Parathyroid adenoma (tissue), 2 donors: ENCODE data around the gene ITGA2B.

Experiments
- H2AFZ ChIP-seq: fragments of 300-600 bp; sonication (generic); one replicate; pipeline ENCODE4 v1.7.0; 2017; ENCODE audit warnings: antibody characterized with exemption, mild to moderate bottlenecking
- H3K27ac ChIP-seq: fragments of 300-600 bp; sonication (generic); one replicate; pipeline ENCODE4 v1.7.0; 2017
- H3K27me3 ChIP-seq: fragments of 300-600 bp; sonication (generic); one replicate; pipeline ENCODE4 v1.7.0; 2017; ENCODE audit warnings: low read length; ENCODE audit not compliant: control insufficient read depth, insufficient read depth
- H3K36me3 ChIP-seq: fragments of 300-600 bp; sonication (generic); one replicate; pipeline ENCODE4 v1.7.0; 2017; ENCODE audit warnings: low read length; ENCODE audit not compliant: control insufficient read depth, insufficient read depth
- H3K4me1 ChIP-seq: fragments of 300-600 bp; sonication (generic); one replicate; pipeline ENCODE4 v1.7.0; 2017; ENCODE audit warnings: control low read depth
- H3K4me2 ChIP-seq: fragments of 300-600 bp; sonication (generic); one replicate; pipeline ENCODE4 v1.7.0; 2017; ENCODE audit warnings: low read length
- H3K4me3 ChIP-seq: fragments of 300-600 bp; sonication (generic); one replicate; pipeline ENCODE4 v1.7.0; 2017; ENCODE audit warnings: low read depth, low read length
- H3K79me2 ChIP-seq: fragments of 300-600 bp; sonication (generic); one replicate; pipeline ENCODE4 v1.7.0; 2017; ENCODE audit warnings: control low read depth
- H3K9ac ChIP-seq: fragments of 300-600 bp; sonication (generic); one replicate; pipeline ENCODE4 v1.7.0; 2017; ENCODE audit warnings: mild to moderate bottlenecking
- H3K9me3 ChIP-seq: fragments of 300-600 bp; sonication (generic); one replicate; pipeline ENCODE4 v1.7.0; 2017; ENCODE audit warnings: low read length; ENCODE audit not compliant: control insufficient read depth
- TF ChIP-seq, protein P1 (sequence below): fragments of 300-600 bp; sonication (generic); IDR thresholded peaks from one replicate; pipeline ENCODE4 v1.7.0; 2017; ENCODE audit warnings: antibody characterized with exemption, mild to moderate bottlenecking
- donor health status: primary hyperparathyroidism.

Gene ITGA2B

DNA sequence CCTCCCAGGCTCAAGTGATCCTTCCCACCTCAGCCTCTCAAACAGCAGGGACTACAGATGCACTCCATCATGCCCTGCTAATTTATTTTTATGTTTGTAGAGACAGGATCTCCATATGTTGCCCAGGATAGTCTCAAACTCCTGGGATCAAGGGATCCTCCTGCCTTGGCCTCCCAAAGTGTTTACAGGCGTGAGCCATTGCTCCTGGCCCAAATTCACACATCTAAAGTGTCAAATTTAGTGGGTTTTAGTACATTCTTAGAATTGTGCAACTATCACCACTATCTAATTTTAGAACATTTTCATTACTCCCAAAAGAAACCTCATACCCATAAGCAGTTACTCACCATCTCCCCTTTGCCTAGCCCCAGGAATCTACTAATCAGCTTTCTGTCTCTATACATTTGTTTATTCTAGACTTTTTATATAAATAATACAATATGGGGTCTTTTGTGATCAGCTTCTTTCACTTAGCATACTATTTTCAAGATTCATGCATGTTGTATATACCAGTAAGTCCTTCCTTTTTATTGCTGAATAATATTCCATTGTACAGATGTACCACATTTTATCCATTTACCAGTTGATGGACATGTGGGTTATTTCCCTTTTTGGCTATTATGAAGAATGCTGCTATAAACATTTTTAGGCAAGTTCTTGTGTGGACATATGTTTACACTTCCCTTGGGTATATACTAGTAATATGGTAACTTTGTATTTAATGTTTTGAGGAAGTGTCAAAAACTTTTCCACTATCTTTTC is 25.1 kb upstream of the ITGA2B start:
- Histone ChIP-seq H3K9me3 (no peaks in the 10 kb centered on the region), H3K4me3 (no peak overlapping the region), H3K9ac (no peak overlapping the region), H2AFZ (no peak overlapping the region), H3K79me2 (peaks cover 7% of the 10 kb centered on the region), H3K36me3 (no peaks in the 10 kb centered on the region), H3K27me3 (no peaks in the 10 kb centered on the region), H3K4me2 (no peak overlapping the region), H3K4me1 (no peaks in the 10 kb centered on the region), H3K27ac (no peak overlapping the region)
- TF ChIP-seq, protein P1, sequence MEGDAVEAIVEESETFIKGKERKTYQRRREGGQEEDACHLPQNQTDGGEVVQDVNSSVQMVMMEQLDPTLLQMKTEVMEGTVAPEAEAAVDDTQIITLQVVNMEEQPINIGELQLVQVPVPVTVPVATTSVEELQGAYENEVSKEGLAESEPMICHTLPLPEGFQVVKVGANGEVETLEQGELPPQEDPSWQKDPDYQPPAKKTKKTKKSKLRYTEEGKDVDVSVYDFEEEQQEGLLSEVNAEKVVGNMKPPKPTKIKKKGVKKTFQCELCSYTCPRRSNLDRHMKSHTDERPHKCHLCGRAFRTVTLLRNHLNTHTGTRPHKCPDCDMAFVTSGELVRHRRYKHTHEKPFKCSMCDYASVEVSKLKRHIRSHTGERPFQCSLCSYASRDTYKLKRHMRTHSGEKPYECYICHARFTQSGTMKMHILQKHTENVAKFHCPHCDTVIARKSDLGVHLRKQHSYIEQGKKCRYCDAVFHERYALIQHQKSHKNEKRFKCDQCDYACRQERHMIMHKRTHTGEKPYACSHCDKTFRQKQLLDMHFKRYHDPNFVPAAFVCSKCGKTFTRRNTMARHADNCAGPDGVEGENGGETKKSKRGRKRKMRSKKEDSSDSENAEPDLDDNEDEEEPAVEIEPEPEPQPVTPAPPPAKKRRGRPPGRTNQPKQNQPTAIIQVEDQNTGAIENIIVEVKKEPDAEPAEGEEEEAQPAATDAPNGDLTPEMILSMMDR, result no peak

DNA sequence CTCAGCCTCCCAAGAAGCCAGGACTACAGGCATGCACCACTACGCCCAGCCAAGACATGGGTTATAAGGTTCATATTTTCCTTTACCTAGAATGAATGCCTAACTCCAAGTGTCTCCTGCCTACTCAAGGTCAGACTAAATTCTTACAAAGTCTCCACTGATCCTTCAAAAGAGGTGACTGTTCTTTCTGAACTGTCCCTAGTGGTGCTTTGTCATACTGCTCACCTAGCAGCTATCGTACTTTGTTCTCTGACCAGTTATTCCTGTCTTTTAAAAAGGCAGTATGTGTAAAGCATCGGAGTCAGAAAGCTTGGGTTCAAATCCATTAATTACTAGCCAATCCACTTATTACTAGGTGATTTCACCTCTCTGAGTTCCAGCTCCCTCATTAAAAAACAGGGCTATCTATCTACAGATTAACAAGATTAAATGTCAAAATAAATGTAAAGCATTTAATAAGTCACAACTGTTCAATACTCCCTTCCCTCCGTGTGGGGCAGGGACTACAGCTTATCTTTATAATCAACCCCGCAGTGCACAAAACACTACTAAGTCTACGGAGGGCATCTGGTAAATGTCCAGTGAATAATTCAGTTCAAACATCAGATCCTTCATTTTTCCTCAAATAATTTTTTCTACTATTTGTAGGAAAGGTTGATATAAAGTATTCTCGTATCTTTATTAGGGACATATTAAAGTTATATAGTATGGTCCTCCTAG is 20.0 kb upstream of the ITGA2B start:
- Histone ChIP-seq H2AFZ (no peak overlapping the region), H3K27ac (no peak overlapping the region), H3K27me3 (no peaks in the 10 kb centered on the region), H3K79me2 (peaks cover 8% of the 10 kb centered on the region), H3K9me3 (no peaks in the 10 kb centered on the region), H3K9ac (no peak overlapping the region), H3K4me1 (no peaks in the 10 kb centered on the region), H3K4me3 (no peak overlapping the region), H3K4me2 (no peak overlapping the region), H3K36me3 (no peaks in the 10 kb centered on the region)
- TF ChIP-seq, protein P1, result no peak

DNA sequence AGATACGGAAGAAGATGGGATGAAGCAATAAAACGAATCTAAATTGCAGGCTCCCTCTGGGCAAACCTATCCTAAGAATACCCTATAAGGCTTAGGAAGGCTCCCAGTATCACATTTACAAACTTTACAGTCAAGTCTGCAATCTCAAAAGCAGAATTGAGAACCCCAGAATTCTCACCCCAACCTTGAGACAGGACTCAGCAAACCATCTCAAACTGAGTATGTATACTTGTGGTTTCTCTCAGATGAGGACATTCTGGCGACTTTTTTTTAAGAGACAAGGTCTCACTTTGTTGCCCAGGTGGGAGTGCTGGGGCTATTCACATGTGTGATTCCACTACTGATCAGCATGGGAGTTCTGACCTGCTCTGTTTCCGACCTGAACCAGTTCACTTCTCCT is 19.3 kb upstream of the ITGA2B start:
- Histone ChIP-seq H3K27me3 (no peaks in the 10 kb centered on the region), H3K9ac (no peak overlapping the region), H3K4me2 (no peak overlapping the region), H3K79me2 (peaks cover 5% of the 10 kb centered on the region), H3K27ac (no peak overlapping the region), H2AFZ (no peak overlapping the region), H3K4me3 (no peak overlapping the region), H3K9me3 (no peaks in the 10 kb centered on the region), H3K36me3 (no peaks in the 10 kb centered on the region), H3K4me1 (no peaks in the 10 kb centered on the region)
- TF ChIP-seq, protein P1, result no peak

DNA sequence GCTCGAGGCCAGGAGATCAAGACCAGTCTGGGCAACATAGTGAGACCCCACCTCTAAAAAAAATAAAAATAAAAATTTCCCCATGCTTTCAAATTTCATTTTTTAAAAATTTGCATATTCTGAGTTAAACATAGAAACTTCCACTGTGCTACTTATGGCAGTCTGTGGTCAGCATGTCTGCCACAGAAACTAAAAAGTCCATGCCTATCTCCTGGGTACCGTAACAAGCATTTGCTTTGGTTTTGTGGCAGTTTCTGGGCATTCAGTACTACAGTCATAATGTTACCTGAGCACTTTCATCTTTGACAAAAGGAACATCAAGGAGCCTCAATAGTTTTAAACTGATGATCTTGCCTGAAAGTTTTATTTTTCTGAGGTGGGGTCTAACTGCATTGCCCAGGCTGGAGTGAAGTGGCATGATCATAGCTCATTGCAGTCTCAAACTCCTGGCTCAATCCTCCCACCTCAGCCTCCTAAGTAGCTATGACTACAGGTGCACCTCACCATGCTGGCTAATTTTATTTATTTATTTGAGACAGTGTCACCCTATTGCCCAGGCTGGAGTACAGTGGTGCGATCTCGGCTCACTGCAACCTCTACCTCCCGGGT is 13.2 kb upstream of the ITGA2B start:
- TF ChIP-seq, protein P1, result no peak
- H3K27me3 ChIP-seq, result no peaks in the 10 kb centered on the region
- no peaks in the 10 kb centered on the region for H3K4me1 ChIP-seq
- no peak overlapping the region for H2AFZ ChIP-seq
- no peaks in the 10 kb centered on the region for H3K36me3 ChIP-seq
- H3K4me3 ChIP-seq, result no peak overlapping the region
- no peaks in the 10 kb centered on the region for H3K9me3 ChIP-seq
- H3K4me2 ChIP-seq, result no peak overlapping the region
- H3K79me2 ChIP-seq, result no peaks in the 10 kb centered on the region
- H3K27ac ChIP-seq, result no peak overlapping the region
- H3K9ac ChIP-seq, result no peak overlapping the region
